GM19467 (cell line): ENCODE results near the gene ZRANB1.

Experiments used
- ATAC-seq: cut with Tn5 transposase; IDR thresholded peaks from one replicate; pipeline ENCODE4 v1.9.1; 2021; ENCODE audit warnings: mild to moderate bottlenecking, moderate library complexity; ENCODE audit not compliant: unreplicated experiment

ZRANB1 gene

GRCh38 chr10:125004571-125005311 lies 62.8 kb downstream of the ZRANB1 start:
- no peak for ATAC-seq

- no peak for ATAC-seq
These were observed 63.6 kb downstream of the ZRANB1 start for GRCh38 chr10:125005312-125006187.

GRCh38 chr10:125006188-125006680 lies 64.3 kb downstream of the ZRANB1 start:
- no peak for ATAC-seq

GRCh38 chr10:125006921-125007426 lies 65.1 kb downstream of the ZRANB1 start:
- no peak for ATAC-seq

- ATAC-seq, result no peak
These were observed 65.5 kb downstream of the ZRANB1 start for GRCh38 chr10:125007436-125007835.

GRCh38 chr10:125008689-125009638 lies 67.0 kb downstream of the ZRANB1 start:
- no peak for ATAC-seq

- ATAC-seq, result no peak
These were observed 67.8 kb downstream of the ZRANB1 start for GRCh38 chr10:125009661-125010161.

- ATAC-seq, result no peak
These were observed 68.4 kb downstream of the ZRANB1 start for GRCh38 chr10:125010362-125010761.

GRCh38 chr10:125011171-125011925 lies 69.4 kb downstream of the ZRANB1 start:
- ATAC-seq, result no peak

GRCh38 chr10:125011926-125012705 lies 70.2 kb downstream of the ZRANB1 start:
- no peak for ATAC-seq

GRCh38 chr10:125012851-125013528 lies 71.1 kb downstream of the ZRANB1 start:
- no peak for ATAC-seq

GRCh38 chr10:125013529-125013872 lies 71.6 kb downstream of the ZRANB1 start:
- ATAC-seq, result no peak

- ATAC-seq, result no peak
These were observed 72.3 kb downstream of the ZRANB1 start for GRCh38 chr10:125014086-125014830.

GRCh38 chr10:125014836-125015355 lies 73.0 kb downstream of the ZRANB1 start:
- no peak for ATAC-seq

GRCh38 chr10:125015356-125015944 lies 73.5 kb downstream of the ZRANB1 start:
- ATAC-seq, result no peak

GRCh38 chr10:125016123-125016522 lies 74.2 kb downstream of the ZRANB1 start:
- ATAC-seq, result no peak

- no peak for ATAC-seq
These were observed 74.8 kb downstream of the ZRANB1 start for GRCh38 chr10:125016611-125017202.
